GM12875 (cell line): ENCODE data around the gene RNF112.

ENCODE experiments used
- H3K4me3 ChIP-seq: one replicate; pipeline ENCODE4 v1.5.1; 2011; ENCODE audit warnings: low read depth, low read length, control low read depth
- CTCF ChIP-seq: IDR thresholded peaks from 2 replicates; pipeline ENCODE4 v1.5.1; 2011; ENCODE audit warnings: low read depth, mild to moderate bottlenecking, control low read depth, inconsistent platforms, low read length, moderate library complexity, borderline replicate concordance; ENCODE audit not compliant: insufficient read depth

RNF112 gene

GRCh38 chr17:19415311-19415710 is 4.3 kb downstream of the RNF112 start:
- H3K4me3 ChIP-seq: no peak overlapping the region
- no peak for TF ChIP-seq CTCF

- no peak overlapping the region for H3K4me3 ChIP-seq
- TF ChIP-seq CTCF: no peak
These were observed 5.1 kb downstream of the RNF112 start for GRCh38 chr17:19415806-19416775.

- no peak overlapping the region for H3K4me3 ChIP-seq
- no peak for TF ChIP-seq CTCF
These were observed 6.6 kb downstream of the RNF112 start for GRCh38 chr17:19417611-19418010.

- TF ChIP-seq CTCF: no peak
- no peak overlapping the region for H3K4me3 ChIP-seq
These were observed 7.4 kb downstream of the RNF112 start for GRCh38 chr17:19418251-19418992.

GRCh38 chr17:19421219-19421618 is 10.2 kb downstream of the RNF112 start:
- TF ChIP-seq CTCF: no peak
- H3K4me3 ChIP-seq: no peak overlapping the region

GRCh38 chr17:19421926-19422325 is 10.9 kb downstream of the RNF112 start:
- H3K4me3 ChIP-seq: no peak overlapping the region
- TF ChIP-seq CTCF: no peak
